Skeletal muscle cell (primary cell): Measurements from ENCODE around the gene LRCH3.
A peak's percentile ranks its signal among the peaks of the same experiment; 100 is the strongest.

Experiments
- DNase-seq: peaks from one replicate; pipeline ENCODE4 v3.0.0-alpha.2; 2010; ENCODE audit warnings: low read depth
- H3K4me3 ChIP-seq: 2 replicates; pipeline ENCODE4 v1.5.1; 2011; ENCODE audit warnings: low read depth, mild to moderate bottlenecking, control low read depth, low read length, moderate library complexity

Gene LRCH3

DNA sequence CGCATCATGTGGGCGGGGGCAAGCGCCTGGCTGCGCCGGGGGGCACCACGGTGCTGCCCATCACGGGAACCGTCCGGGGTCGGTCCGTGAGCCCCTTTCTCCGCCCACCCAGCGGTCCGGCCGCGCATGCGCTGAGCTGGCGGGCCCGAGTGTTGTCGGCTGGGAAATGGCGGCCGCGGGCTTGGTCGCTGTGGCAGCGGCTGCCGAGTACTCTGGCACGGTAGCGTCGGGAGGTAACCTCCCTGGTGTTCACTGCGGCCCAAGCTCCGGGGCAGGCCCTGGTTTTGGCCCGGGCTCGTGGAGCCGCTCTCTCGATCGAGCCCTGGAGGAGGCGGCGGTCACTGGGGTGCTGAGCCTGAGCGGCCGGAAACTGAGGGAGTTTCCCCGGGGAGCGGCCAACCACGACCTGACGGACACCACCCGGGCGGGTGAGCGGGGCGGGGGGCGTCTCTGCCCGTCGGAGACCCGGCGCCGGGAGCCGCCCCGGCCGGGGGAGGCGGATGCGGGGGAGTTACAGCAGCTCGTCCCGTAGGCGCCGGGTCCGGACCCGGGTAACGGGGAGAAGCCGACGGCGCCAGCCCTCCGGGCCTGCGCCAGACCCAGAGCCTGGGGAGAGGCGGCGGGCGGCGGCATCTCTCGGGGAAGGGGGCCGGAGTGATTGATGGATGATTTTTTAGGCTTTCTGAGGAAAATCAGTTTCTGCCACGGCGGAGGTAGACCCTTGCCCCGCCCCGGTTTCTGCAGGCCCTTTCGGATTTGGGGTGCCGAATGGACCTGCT lies at the start of gene LRCH3:
LRCH3 (plus strand) TSS at position 142 of the 779 bp plus-strand sequence; CDS start at position 167, 25 bp downstream.
- peak within 1 kb of the TSS; percentile 74 for H3K4me3 ChIP-seq
- peak; percentile 30 for DNase-seq

GRCh38 chr3:197742787-197743186 lies 48.3 kb upstream of the LRCH3 start:
- no peak overlapping the region for H3K4me3 ChIP-seq
- DNase-seq, result no peak

DNA sequence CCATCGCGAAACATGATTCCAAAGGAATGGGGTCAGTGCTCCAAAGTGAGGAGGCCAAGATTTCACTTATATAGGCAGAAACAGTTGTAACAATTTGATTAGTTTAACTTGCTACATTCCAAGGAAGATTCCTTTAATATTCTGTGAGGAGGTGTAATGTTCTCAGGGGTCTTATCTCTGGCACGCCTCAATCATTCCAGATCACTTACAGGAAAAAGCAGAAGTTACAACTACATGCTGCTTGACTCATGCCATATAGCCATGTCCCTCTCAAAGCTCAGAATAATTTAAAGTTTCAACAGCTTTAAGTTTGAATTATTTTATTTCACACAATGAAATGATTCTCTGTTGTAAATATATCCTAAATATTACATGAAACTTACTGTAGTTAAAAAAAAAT lies 44.8 kb upstream of the LRCH3 start:
- H3K4me3 ChIP-seq, result no peak overlapping the region
- no peak for DNase-seq

GRCh38 chr3:197746801-197747237 lies 44.2 kb upstream of the LRCH3 start:
- no peak for DNase-seq
- H3K4me3 ChIP-seq, result no peak overlapping the region

DNA sequence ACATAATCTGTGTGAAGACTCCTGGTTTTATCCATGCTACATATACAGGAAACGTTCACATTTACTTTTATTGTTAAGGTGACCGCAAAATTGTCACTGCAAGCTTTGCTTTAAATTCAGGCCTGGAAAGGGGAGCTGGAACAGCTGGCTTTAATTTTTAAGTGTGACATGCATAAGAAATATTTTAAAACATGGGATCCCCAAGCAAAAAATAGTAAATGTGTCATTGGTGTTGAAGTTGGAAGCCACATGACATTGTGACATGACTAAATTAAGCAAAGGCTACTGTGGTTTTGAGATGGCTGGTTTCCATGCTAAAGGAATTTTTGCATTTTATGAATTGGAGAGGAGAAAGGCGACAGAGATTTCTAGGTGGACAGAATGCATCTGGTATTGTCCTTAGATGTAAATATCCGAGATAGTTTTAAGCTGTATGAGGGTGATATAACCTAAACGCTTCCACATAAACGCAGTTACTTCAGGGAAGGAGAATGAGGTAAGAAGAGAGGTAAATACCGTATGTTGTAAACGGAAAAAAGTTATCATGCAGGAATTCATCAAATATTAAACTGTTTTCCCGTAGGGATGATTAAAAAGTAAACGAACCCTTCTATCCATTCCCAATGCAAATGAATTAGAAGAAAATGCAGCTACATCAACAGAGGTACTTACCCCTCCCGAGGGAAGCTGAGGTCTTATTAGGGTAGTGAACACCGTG lies 42.3 kb upstream of the LRCH3 start:
- DNase-seq, result no peak
- peak overlapping the region; percentile 75 for H3K4me3 ChIP-seq

DNA sequence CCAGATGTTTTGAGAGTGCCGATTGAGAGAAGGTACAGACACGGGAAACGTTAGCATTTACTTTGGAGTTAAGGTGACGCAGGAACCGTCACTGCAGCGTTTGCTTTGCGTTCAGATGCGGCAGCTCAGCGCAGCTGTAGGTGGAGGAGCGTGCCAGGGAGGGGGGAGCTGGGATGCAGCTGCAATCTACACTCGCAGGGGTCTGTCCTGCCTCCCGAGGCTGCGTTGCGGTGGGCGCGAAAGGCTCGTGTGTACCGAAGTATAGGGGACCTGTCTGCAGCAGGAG lies 41.8 kb upstream of the LRCH3 start:
- peak; percentile 34 for DNase-seq
- H3K4me3 ChIP-seq, result peak overlapping the region; percentile 75

DNA sequence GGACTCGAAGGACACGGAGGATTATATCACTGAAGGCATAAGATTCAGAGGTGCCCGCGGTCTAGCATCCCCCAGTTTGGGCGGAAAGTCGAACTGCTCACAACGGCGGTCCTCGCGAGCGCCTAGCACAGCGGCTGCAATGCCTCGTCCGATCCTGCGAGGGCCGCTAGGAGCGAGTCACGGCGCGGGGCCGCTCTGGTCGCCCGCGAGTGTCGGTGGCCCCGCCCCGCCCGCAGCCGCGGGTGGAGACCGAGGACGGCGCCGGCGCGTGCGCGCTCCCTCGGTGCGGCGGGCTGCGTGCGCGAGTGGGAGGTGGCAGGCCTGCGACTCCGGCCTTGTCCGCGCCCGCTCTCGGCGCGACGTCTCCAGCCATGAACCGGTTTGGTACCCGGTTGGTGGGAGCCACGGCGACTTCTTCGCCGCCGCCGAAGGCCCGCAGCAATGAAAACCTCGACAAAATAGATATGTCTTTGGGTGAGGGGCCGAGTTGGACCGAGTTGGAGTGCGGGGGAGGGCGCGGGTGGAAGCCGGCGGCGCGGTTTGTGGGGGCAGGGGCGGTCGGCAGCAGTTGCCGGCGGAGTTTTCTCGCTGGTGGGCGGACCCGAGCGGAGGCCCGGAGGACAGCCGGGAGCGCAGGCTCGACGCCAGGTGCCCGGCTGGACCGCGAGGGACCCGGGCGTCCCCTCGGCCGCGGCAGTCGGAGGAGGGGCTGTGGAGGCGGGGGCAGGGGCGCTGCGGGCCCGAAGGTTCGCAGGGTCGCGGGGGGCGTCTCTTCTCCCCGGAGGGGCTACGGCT lies 41.3 kb upstream of the LRCH3 start, which contains the start of gene FYTTD1:
FYTTD1 (plus strand) TSS at position 283 of the 795 bp plus-strand sequence; CDS start at position 372, 89 bp downstream.
- peak within 1 kb of the TSS; percentile 75 for H3K4me3 ChIP-seq
- DNase-seq, result peak; percentile 56

DNA sequence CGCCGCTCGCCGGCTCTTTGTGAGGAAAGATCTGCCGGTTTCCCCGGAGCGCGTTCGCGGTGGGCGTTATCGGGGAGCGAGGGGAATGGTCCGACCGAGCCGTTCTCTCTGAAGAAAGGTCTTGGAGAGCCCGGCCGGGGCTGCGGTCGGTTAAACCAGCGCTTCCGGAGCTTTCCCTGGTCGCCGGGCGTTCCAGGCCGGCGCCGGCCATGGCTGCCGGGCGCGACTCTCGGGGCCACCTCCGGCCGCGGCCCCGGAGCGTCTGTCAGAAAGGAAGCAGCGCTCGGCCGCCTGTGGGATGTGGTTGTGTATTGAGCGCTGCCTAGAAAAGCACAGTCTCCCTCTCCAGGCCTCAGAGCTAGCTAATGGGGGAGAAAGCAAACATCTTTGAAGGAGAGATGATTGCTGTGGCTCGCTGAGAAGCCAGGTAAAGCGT lies 40.6 kb upstream of the LRCH3 start:
- no peak for DNase-seq
- H3K4me3 ChIP-seq, result peak overlapping the region; percentile 75

DNA sequence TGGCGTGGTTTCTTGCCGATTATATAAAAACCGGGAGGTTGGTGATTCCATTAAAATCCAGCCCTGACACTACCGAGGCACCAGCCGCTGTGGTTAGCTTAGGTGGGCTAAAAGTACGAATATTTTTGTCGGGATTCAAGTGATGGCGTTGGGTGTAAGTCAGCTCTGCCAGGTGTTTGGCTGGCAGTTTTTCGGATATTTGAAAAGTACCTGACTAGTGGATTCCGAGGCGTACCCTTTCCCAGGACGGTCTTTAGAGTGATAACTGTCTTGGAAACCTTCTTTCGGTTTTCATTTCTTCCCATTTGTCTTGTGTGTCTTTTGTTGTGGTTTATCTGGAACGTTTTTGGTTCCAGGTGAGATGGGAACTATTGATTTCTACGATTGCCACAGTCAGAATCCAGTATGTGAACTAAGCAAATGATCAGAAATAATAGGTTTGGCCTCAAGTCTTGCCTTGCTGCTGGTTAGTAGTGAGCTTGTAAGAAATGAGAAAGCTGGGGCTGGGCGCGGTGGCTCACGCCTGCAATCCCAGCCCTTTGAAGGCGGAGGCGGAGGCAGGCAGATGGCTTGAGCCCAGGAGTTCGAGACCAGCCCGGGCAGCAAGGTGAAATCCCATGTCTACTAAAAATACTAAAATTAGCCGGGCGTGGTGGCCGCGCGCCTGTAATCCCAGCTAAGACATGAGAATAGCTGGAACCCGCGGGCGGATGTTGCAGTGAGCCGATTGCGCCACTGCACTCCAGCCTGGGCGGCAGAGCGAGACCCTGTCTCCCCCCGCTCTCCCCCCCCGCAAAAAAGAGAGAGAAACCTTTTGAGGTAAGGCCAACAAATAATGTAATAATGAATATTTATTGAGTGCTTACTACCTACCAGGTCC lies 40.0 kb upstream of the LRCH3 start:
- H3K4me3 ChIP-seq, result peak overlapping the region; percentile 75
- DNase-seq, result no peak

DNA sequence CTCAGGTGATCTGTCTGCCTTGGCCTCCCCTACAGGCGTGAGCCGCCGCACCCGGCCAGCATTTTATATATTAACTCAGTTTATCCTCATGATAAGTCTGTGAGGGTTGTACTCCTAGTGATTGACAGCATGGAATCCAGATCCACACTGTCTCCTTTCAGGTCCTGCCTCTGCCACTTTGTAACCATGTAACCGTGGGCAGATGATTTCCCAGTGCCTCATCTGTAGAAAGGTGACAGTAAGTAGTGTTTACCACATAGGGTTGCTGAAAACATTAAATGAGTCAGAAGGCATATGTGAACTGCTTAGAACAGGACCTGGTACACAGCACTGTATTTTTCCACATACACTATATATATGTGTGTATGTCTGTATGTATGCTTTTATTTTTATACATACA lies 38.9 kb upstream of the LRCH3 start:
- no peak for DNase-seq
- no peak overlapping the region for H3K4me3 ChIP-seq

DNA sequence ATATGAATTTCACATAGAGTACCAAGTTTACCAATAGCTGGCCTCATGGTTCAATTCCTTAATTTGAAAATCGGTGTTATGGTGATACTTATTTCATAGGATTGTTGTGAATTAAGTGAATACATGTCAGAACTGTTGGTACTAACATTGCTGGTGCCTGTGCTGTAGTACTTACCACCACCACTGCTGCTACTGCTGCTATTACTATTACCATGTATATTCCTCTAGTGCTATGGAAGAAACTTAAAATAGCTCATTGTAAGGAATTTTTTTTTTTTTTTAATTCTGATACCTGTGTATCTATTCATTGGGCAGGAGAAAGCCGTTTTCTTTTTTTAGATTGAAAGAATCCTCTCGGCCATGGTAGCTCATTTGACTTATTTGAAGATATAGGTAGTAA lies 37.8 kb upstream of the LRCH3 start:
- H3K4me3 ChIP-seq, result no peak overlapping the region
- DNase-seq, result no peak

DNA sequence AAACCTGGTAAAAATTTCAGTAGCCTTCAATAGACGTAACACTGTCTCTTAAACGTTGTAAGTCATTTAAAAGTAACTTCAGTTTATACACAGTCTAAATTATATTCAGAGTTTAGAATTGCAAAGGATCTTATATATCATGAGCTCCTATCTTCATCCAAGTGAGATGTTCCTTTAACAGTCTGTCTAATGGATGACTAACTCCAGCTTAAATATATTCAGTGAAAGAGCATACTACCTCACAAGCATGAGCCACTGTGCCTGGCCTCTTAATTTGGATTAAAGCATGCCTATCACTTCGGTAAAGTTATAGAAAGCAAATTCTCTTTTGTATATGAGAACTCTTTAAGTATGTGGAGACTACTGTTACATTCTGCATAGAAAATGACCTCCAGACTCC lies 34.4 kb upstream of the LRCH3 start:
- H3K4me3 ChIP-seq, result no peak overlapping the region

DNA sequence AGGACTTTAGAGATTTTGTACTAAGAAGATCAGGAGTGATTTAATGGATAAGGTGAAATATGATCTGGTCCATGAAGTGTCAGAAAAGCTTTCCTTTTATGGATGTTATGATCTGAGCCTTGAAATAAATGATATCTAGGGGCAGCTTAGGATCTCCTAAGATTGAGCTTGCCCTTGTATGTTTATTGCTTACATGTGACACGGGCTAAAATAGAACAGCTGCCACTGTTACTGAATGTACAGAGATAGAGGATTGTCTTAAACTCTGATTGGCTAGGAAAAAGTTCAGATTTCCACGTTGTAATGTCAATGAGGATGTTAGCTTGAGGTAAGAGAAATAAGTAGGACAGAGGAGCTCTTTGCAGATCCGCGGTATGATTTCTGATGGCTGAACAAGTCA lies 32.5 kb upstream of the LRCH3 start:
- no peak for DNase-seq
- no peak overlapping the region for H3K4me3 ChIP-seq

More for the DNA sequence above, 34.4 kb upstream of the LRCH3 start:
- DNase-seq, result no peak

- no peak for DNase-seq
- H3K4me3 ChIP-seq, result no peak overlapping the region
Measured at GRCh38 chr3:197761784-197762183, 29.3 kb upstream of the LRCH3 start.

DNA sequence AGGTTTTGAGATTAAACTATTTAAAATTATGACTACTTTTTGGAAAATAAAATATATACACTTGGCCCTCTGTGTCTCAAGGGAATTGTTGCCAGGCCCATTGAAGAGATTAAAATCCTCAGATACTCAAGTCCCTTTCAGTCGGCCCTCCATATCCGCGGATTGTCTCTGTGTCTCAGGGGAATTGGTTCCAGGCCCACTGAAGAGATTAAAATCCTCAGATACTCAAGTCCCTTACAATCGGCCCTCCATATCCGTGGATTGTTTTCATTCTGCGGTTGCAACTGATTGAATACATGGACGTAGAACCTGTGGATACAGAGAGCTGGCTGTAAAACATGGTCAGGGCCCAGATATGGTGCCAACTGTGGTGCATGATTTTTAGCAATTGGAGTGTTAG lies 15.7 kb upstream of the LRCH3 start:
- DNase-seq, result no peak

GRCh38 chr3:197782230-197782629 lies 8.8 kb upstream of the LRCH3 start:
- no peak for DNase-seq
- H3K4me3 ChIP-seq, result no peak overlapping the region

More for the DNA sequence above, 15.7 kb upstream of the LRCH3 start:
- no peak overlapping the region for H3K4me3 ChIP-seq

- no peak for DNase-seq
- no peak overlapping the region for H3K4me3 ChIP-seq
Measured at GRCh38 chr3:197784019-197784585, 7.0 kb upstream of the LRCH3 start.

- no peak for DNase-seq
- H3K4me3 ChIP-seq, result no peak overlapping the region
Measured at GRCh38 chr3:197787412-197787811, 3.6 kb upstream of the LRCH3 start.

- H3K4me3 ChIP-seq, result no peak overlapping the region
- no peak for DNase-seq
Measured at GRCh38 chr3:197789309-197789708, 1.7 kb upstream of the LRCH3 start.
